ENCODE results near the gene HLCS.

The HLCS gene

DNA sequence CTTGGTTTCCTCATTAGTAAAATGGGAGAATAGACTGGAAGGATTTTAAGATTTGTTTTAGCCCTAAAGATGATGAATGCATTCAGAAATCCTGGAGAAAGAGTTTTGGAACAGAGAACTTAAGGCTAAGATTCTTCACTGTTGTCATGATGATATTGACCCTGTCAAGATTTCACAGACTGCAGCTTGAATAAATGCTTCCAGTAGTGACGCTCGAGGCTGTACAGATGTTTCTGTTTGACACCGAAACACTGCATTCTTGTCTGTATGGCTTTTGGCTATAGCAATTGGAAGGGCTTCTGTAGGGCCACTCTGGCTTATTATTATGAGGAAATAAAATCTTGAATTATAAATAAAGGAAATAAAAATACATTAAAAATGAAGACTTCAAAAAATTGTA is 241.8 kb downstream of the HLCS start:
- no peak for DNase-seq (ENCODE audit: low read depth, low spot score)

GRCh38 chr21:36723371-36723881 is 243.0 kb downstream of the HLCS start:
- no peak for DNase-seq (ENCODE audit: low read depth, low spot score)

DNA sequence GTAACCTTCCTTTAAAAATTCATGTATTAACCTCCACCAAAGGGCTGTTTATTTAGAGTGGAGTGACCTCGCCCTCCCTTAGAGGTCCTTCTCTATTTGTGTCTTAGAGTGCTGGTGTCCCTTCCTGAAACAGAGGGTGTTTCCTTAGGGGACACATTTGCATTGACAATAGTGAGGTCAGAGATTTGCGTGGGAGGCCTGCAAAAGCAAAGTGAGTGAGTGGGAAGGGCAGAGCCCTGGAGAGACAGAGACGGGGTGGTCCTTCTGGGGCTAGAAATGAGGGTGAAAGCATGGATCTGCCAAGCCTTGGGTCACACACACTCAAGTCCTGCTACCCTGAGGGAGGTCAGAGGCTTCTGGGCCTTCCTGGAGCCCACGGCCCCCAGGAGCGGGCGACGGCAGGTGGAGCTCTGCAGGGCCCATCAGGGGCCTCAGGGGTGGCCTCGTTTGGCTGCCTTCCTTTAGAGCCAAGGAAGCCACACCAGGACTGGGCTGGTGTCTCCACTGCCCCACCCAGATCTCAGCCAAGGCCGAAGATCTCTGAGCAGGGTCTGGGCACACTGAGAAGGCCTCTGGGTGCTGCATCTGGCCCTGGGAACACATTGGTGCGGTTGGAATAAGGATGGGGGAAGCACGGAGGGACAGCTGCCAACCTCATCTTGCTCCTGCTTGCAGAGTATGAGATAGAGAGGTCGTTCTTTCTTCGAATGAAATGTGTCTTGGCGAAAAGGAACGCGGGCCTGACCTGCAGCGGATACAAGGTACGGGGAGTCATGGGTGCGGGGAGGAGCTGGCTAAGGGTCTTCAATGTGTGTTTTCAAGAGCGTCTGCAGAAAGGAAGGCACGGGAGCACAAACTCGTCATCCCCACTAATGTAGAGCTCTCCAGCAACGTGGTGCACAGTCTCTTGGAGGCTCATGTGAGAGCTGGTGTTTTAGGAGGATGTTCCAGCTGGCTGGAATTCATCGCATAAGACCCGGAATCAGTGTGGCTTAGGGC is 243.8 kb downstream of the HLCS start:
- DNase-seq (ENCODE audit: low read depth, low spot score) = no peak

GRCh38 chr21:36721817-36722216 is 244.7 kb downstream of the HLCS start:
- no peak for DNase-seq (ENCODE audit: low read depth, low spot score)

GRCh38 chr21:36719614-36720013 is 246.9 kb downstream of the HLCS start:
- DNase-seq (ENCODE audit: low read depth, low spot score) = no peak

GRCh38 chr21:36718951-36719501 is 247.4 kb downstream of the HLCS start:
- no peak for DNase-seq (ENCODE audit: low read depth, low spot score)

GRCh38 chr21:36717976-36718375 is 248.5 kb downstream of the HLCS start:
- DNase-seq (ENCODE audit: low read depth, low spot score) = no peak

DNA sequence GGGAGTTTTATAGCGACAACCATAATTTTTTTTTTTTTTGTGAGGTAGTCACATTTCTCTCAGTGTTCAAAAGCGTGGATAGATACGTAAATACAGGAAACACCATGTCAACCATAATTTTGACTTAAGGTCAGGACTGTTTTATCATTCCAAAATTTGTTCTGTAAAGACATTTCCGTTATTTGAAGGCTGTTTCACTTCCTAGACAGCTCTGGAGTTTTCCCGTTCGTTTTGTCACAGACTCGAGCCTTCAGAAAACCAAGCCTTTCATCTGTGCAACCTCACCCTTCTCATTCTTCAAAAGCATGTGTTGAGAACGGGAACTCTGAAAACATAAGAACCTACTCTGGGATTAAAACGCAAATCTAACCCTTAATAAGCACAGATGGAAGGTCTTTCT is 249.6 kb downstream of the HLCS start:
- DNase-seq (ENCODE audit: low read depth, low spot score) = no peak

GRCh38 chr21:36716387-36716786 is 250.1 kb downstream of the HLCS start:
- DNase-seq (ENCODE audit: low read depth, low spot score) = no peak

DNA sequence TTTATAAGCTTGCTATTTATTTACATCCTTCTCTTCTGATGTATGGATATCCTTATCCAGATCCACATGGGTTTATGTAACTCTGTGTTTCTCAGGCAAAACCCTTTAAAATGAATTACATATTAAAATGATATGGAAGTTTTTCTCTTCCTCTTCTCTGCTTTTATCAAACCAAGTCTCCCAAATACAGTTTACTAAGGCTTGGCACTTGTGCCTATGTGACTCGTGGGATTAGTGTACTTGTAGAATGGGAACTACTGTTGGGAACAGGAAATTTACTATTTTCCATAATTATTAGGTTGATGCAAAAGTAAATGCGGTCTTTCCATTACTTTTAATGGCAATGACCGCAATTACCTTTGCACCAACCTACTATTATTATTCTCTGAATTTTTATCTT is 252.7 kb downstream of the HLCS start:
- DNase-seq (ENCODE audit: low read depth, low spot score) = no peak

- DNase-seq (ENCODE audit: low read depth, low spot score) = no peak
Observed at GRCh38 chr21:36710729-36711048, 255.8 kb downstream of the HLCS start.

- DNase-seq (ENCODE audit: low read depth, low spot score) = no peak
Observed at GRCh38 chr21:36709868-36710728, 256.4 kb downstream of the HLCS start.

- no peak for DNase-seq (ENCODE audit: low read depth, low spot score)
Observed at GRCh38 chr21:36709030-36709867, 257.2 kb downstream of the HLCS start.

- DNase-seq (ENCODE audit: low read depth, low spot score) = no peak
Observed at GRCh38 chr21:36708286-36709029, 258.0 kb downstream of the HLCS start.

DNA sequence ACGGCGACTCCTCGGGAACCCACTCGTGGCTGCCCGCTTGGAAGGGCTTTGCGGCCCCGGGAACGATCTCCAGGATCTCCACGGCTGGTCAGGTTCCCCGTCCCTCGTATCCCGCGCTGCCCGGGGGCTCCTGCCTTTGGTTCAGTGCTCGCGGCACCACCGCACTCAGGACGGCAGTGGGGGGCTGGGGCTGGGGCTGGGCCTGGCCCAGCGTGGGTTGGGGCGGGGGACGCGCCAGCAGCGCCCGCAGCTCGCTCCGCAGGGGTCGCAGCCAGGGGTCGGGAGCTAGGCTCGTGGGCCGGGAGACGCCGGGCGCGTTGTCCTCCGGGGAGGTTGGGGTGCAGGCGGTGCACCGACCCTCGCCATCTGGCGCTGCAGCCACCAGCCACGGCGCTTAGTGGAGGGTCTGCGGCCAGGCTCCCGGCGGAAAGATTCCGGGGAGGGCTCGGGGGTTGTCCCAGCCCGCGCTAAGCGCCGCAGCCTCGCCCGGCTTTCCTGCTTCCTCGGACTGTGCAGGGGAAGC is 258.6 kb downstream of the HLCS start:
- no peak for DNase-seq (ENCODE audit: low read depth, low spot score)

- DNase-seq (ENCODE audit: low read depth, low spot score) = no peak
Observed at GRCh38 chr21:36706951-36707762, 259.3 kb downstream of the HLCS start.

DNA sequence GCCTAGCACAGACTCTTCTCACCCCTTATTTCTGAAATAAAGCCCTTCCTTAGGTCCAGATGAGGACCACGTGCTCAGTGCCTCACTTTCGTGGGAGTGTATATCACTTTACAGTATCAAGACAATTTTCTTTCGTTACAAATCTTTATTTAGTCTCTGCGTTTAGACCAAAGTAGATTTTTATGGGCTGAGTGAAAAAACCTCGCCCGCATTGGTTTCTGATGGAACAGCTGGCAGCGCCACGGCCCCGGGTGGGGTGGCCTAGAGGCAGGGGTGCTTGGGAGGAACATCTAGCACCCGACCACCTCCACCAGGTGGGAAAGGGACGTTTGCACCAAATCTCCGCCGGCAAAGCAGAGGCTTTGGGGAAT is 260.0 kb downstream of the HLCS start:
- no peak for DNase-seq (ENCODE audit: low read depth, low spot score)

DNA sequence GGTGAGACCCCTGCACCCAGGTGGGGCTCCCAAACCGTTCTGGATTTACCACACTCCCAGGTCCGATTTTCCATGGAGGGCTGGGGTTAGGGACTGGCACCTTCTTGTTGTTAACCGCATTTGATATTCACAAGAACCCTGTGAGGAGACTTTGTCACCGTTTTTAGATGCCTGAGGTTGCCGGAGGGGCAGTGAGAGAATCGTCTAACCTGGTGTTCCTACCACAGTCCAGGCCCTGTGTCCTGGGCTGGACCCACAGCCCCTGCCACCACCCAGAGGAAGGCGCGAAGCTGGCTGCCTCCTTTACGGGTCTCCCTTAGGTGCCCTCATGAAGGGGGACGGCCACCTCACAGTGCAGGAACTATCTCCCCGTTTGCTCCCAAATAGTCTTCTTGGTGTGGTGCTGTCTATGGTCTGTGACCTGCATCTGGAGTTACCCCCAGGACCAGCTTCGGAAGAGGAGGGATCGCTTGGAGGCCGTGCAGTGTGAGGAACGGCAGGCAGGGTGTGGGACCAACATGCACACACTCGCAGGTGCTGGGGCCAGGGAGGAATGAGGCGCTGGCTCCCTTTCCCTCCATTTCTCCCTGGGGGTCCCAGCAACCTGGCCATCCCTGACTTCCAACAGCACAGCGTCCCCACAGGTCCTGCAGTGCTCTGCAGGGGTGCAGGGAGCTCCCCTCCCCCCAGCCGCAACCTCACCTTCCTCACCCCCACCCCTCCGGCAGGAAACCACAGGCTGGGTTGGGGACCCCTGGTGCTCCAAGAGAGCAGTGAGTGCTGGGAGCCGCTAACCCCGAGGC is 260.6 kb downstream of the HLCS start:
- DNase-seq (ENCODE audit: low read depth, low spot score) = no peak
